ENCODE data around the gene SCYGR1. TPM values are rescaled to one million over a fixed set of nuclear protein-coding genes. Genes with fewer than 3 reads are reported as not detected.

Gene SCYGR1
- polyA plus RNA-seq, 1 donor (not counting 4 experiments of a cell fraction or from before 2014, with no cell fraction given), result not detected

GRCh38 chr2:227428731-227429285 lies 41.1 kb upstream of the SCYGR1 start:
- Histone ChIP-seq H3K4me2 (ENCODE audit: control insufficient read depth, extremely low read depth, insufficient read depth, low read depth, low read length) (no peak overlapping the region), H4K20me1 (ENCODE audit: control insufficient read depth, extremely low read depth, insufficient read depth, low read length) (no peaks in the 10 kb centered on the region), H3K27me3 (ENCODE audit: control insufficient read depth, extremely low read depth, insufficient read depth, low read length) (no peaks in the 10 kb centered on the region), H3K36me3 (ENCODE audit: control insufficient read depth in 2 of 2, extremely low read depth in 1 of 2, insufficient read depth in 2 of 2, low read length in 2 of 2) (no peaks in the 10 kb centered on the region), H3K4me1 (ENCODE audit: control insufficient read depth, extremely low read depth, insufficient read depth, low read length) (no peaks in the 10 kb centered on the region), H3K9me1 (ENCODE audit: control insufficient read depth, extremely low read depth, insufficient read depth, low read length) (no peaks in the 10 kb centered on the region), H2AFZ (ENCODE audit: control insufficient read depth, low read length) (no peak overlapping the region), H3K79me2 (ENCODE audit: control insufficient read depth, insufficient read depth, low read length) (no peaks in the 10 kb centered on the region), H3K27ac (ENCODE audit: control insufficient read depth, insufficient read depth, low read length) (no peak overlapping the region), H3K4me3 (ENCODE audit: control insufficient read depth in 2 of 3, extremely low read depth in 1 of 3, insufficient read depth in 2 of 3, low read depth in 1 of 3, low read length in 3 of 3) (no peak overlapping the region), H3K9me3 (ENCODE audit: control insufficient read depth, low read depth, low read length) (peaks cover 3% of the 10 kb centered on the region), H3K9ac (ENCODE audit: control insufficient read depth, extremely low read depth, insufficient read depth, low read length) (no peak overlapping the region)
- TF ChIP-seq EZH2 (IDR thresholded peaks at IDR 0.05; ENCODE audit: low read length) (no peak), CTCF (optimal IDR thresholded peaks at IDR 0.05 in 1 of 3, IDR thresholded peaks at IDR 0.05 in 1 of 3, conservative IDR thresholded peaks at IDR 0.05 in 1 of 3; ENCODE audit: extremely low read depth in 1 of 3, insufficient read depth in 2 of 3, low read length in 3 of 3) (no peak)
- dilution Hi-C loops (cut with MboI; ENCODE audit: extremely low pct_ligation_motif_present, low sequenced_read_pairs), result no loop called here
- DNase-seq (ENCODE audit: low read depth, low spot score), result no peak
- FAIRE-seq, result no peak

GRCh38 chr2:227423656-227424499 lies 36.1 kb upstream of the SCYGR1 start:
- Histone ChIP-seq H3K79me2 (ENCODE audit: control insufficient read depth, insufficient read depth, low read length) (no peaks in the 10 kb centered on the region), H3K4me2 (ENCODE audit: control insufficient read depth, extremely low read depth, insufficient read depth, low read depth, low read length) (no peak overlapping the region), H3K4me1 (ENCODE audit: control insufficient read depth, extremely low read depth, insufficient read depth, low read length) (no peaks in the 10 kb centered on the region), H3K9me1 (ENCODE audit: control insufficient read depth, extremely low read depth, insufficient read depth, low read length) (no peaks in the 10 kb centered on the region), H3K36me3 (ENCODE audit: control insufficient read depth in 2 of 2, extremely low read depth in 1 of 2, insufficient read depth in 2 of 2, low read length in 2 of 2) (no peaks in the 10 kb centered on the region), H3K9ac (ENCODE audit: control insufficient read depth, extremely low read depth, insufficient read depth, low read length) (no peak overlapping the region), H3K27ac (ENCODE audit: control insufficient read depth, insufficient read depth, low read length) (no peak overlapping the region), H2AFZ (ENCODE audit: control insufficient read depth, low read length) (no peak overlapping the region), H3K4me3 (ENCODE audit: control insufficient read depth in 2 of 3, extremely low read depth in 1 of 3, insufficient read depth in 2 of 3, low read depth in 1 of 3, low read length in 3 of 3) (no peak overlapping the region), H3K27me3 (ENCODE audit: control insufficient read depth, extremely low read depth, insufficient read depth, low read length) (no peaks in the 10 kb centered on the region), H4K20me1 (ENCODE audit: control insufficient read depth, extremely low read depth, insufficient read depth, low read length) (no peaks in the 10 kb centered on the region), H3K9me3 (ENCODE audit: control insufficient read depth, low read depth, low read length) (no peaks in the 10 kb centered on the region)
- DNase-seq (ENCODE audit: low read depth, low spot score), result no peak
- dilution Hi-C loops (cut with MboI; ENCODE audit: extremely low pct_ligation_motif_present, low sequenced_read_pairs), result no loop called here
- TF ChIP-seq EZH2 (IDR thresholded peaks at IDR 0.05; ENCODE audit: low read length), result no peak
- TF ChIP-seq CTCF (optimal IDR thresholded peaks at IDR 0.05 in 1 of 3, IDR thresholded peaks at IDR 0.05 in 1 of 3, conservative IDR thresholded peaks at IDR 0.05 in 1 of 3; ENCODE audit: extremely low read depth in 1 of 3, insufficient read depth in 2 of 3, low read length in 3 of 3), result no peak
- FAIRE-seq, result no peak

Measured in keratinocyte (primary cell).